ENCODE results near the gene CCDC187. TPM values are rescaled to one million over a fixed set of nuclear protein-coding genes. Genes with fewer than 3 reads are reported as not detected.

The CCDC187 gene
- total RNA-seq, 6 experiments from 2014 or later: 0.09 to 0.80 (median 0.62) TPM; not detected in 3

DNA sequence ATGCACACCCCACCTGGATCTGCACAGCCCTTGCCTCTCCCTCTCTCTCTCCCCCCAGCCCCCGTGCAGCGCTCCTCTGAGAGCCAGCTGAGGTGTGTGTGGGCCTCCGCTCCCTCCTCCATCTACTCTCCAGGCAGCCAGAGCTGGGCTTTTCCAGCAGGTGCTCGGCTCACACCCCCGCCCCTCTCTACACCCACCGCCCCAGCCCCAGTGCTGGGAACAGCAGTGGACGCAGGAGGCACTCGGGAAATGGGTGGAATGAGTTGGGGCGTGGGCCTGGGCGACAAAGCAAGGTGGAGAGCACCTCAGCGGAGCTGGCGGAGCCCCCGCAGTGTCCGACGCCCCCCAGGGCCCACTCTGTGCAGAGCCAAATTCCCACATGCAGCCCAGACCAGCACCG, 85.6 kb downstream of the CCDC187 start:
- Histone ChIP-seq H3K4me3 (no peak overlapping the region), H3K27me3 (no peaks in the 10 kb centered on the region), H3K4me1 (no peaks in the 10 kb centered on the region), H3K27ac (no peak overlapping the region), H3K9me3 (no peaks in the 10 kb centered on the region), H3K36me3 (peaks cover 0 to 19% (median 4%) of the 10 kb centered on the region in 4 donors)
- WGBS (ENCODE audit: insufficient coverage, low coverage, low lambda C conversion rate, missing lambda C conversion rate): 83% methylated on average over 1 of the region's 16 CpGs
- ATAC-seq: peak in 1 of 4 donors; percentile 13
- DNase-seq: no peak
- intact Hi-C loops (cut with DNase I): no loop called here
- TF ChIP-seq POLR2A (IDR thresholded peaks at IDR 0.05) (no peak), CTCF (IDR thresholded peaks at IDR 0.05) (no peak)

DNA sequence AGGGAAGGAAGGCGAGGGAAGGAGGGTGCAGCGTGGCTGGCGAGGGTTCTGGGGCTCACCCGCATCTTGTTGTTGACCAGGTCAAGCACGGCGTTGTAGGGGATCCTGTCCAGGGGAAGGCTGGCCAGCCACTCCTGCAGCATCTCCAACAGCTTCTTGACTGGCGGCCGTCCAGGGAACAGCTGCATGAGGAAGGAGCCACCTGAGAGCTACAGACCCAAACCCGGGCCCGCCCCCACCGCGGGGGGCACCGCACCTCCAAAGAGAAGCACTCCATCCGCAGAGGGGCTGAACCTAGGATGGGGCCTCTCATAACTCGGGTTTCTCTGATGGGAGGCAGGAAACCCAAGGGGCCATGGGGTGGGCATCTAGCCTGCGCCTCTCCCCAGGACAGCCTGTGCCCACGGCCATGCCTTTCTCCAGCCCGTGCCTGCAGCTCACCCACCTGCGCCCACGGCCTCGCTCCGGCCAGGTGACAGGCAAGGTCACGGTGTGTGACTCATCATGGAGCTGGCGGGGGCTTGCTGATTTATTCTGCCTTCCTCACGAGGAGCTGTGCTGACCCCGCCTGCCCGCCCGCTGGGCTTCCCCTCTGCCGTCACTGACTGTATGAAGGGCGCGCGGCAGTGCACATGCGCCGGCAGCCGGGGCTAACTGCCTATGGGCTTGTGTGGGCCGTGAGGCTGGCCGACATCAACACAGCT, 87.2 kb downstream of the CCDC187 start:
- TF ChIP-seq CTCF (IDR thresholded peaks at IDR 0.05) (no peak), POLR2A (IDR thresholded peaks at IDR 0.05) (no peak)
- no peaks in the 10 kb centered on the region for H3K9me3 ChIP-seq
- H3K36me3 ChIP-seq: peaks cover 0 to 19% (median 4%) of the 10 kb centered on the region in 4 donors
- no peak overlapping the region for H3K27ac ChIP-seq
- no peak for DNase-seq
- no peak overlapping the region for H3K4me3 ChIP-seq
- no peaks in the 10 kb centered on the region for H3K4me1 ChIP-seq
- H3K27me3 ChIP-seq: no peaks in the 10 kb centered on the region
- 91% methylated on average over 8 of the region's 37 CpGs for WGBS (ENCODE audit: insufficient coverage, low coverage, low lambda C conversion rate, missing lambda C conversion rate)
- intact Hi-C loops (cut with DNase I): no loop called here
- ATAC-seq: peak in 1 of 4 donors; percentile 4

DNA sequence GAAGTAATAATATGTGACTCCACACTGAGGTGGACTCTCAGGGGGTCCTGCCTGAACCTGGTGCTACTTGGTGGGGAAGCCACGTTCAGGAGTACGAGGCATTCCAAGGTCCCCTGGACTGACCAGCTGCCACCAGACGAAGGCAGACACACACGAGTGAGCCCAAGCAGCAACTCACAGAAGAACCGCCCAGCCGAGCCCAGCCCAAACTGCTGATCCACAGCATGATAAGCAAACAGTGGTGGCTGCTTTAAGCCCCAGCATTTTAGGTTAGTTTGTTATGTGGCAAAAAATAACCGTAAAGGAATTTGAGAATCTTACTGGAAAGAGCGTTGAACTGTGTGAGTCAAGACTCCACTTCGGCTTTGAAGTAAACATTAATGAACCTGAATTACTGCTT, 90.2 kb downstream of the CCDC187 start:
- WGBS (ENCODE audit: insufficient coverage, low coverage, low lambda C conversion rate, missing lambda C conversion rate): 93% methylated on average over 7 of the region's 9 CpGs
- DNase-seq (no peak), ATAC-seq (no peak)
- Histone ChIP-seq H3K27me3 (no peaks in the 10 kb centered on the region), H3K9me3 (no peaks in the 10 kb centered on the region), H3K4me1 (no peaks in the 10 kb centered on the region), H3K27ac (no peak overlapping the region), H3K4me3 (no peak overlapping the region), H3K36me3 (peaks cover 0 to 20% (median 2%) of the 10 kb centered on the region in 4 donors)
- intact Hi-C loops (cut with DNase I): no loop called here
- TF ChIP-seq CTCF (IDR thresholded peaks at IDR 0.05) (no peak), POLR2A (IDR thresholded peaks at IDR 0.05) (no peak)

GRCh38 chr9:136212345-136212950, 91.4 kb downstream of the CCDC187 start:
- intact Hi-C loops (cut with DNase I): no loop called here
- TF ChIP-seq POLR2A (IDR thresholded peaks at IDR 0.05) (no peak), CTCF (IDR thresholded peaks at IDR 0.05) (no peak)
- ATAC-seq: no peak
- no peak overlapping the region for H3K4me3 ChIP-seq
- H3K27me3 ChIP-seq: no peaks in the 10 kb centered on the region
- H3K9me3 ChIP-seq: no peaks in the 10 kb centered on the region
- no peak overlapping the region for H3K27ac ChIP-seq
- WGBS (ENCODE audit: insufficient coverage, low coverage, low lambda C conversion rate, missing lambda C conversion rate): 88% methylated on average over 5 of the region's 28 CpGs
- DNase-seq: no peak
- peaks cover 0 to 13% (median 2%) of the 10 kb centered on the region in 4 donors for H3K36me3 ChIP-seq
- peaks cover 0 to 3% (median 0%) of the 10 kb centered on the region in 4 donors for H3K4me1 ChIP-seq

Measured in right lobe of liver (tissue), 6 donors.